Measurements from ENCODE around the gene MAB21L1.

The MAB21L1 gene

GRCh38 chr13:35460061-35460460 lies 16.4 kb downstream of the MAB21L1 start:
- Histone ChIP-seq H3K4me1 (ENCODE audit: control insufficient read depth, insufficient read depth, low read length) (no peaks in the 10 kb centered on the region), H3K4me3 (ENCODE audit: low read length) (no peak overlapping the region), H3K27ac (ENCODE audit: low read depth, low read length) (no peak overlapping the region), H3K9ac (ENCODE audit: low read length) (no peak overlapping the region), H3K27me3 (ENCODE audit: control insufficient read depth, insufficient read depth, low read length) (no peaks in the 10 kb centered on the region), H3K36me3 (ENCODE audit: control insufficient read depth, insufficient read depth, low read length) (no peaks in the 10 kb centered on the region)

DNA sequence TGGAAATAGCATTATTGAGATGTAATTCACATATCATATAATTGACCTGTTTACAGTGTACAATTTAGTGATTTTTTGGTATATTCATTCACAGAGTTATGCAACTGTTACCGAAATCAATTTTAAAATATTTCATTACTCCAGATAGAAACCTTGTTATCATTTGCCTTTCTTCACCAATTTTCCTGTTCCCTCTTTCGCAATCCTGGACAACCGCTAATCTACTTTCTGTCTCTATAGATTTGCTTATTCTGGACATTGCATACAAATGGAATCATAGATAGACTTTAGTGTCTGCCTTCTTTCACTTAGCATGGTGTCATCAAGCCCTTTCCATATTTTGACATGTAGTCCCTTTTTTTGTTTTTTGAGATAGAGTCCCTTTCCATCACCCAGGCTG lies 19.2 kb downstream of the MAB21L1 start:
- H3K27ac ChIP-seq (ENCODE audit: low read depth, low read length), result no peak overlapping the region
- H3K36me3 ChIP-seq (ENCODE audit: control insufficient read depth, insufficient read depth, low read length), result no peaks in the 10 kb centered on the region
- H3K4me3 ChIP-seq (ENCODE audit: low read length), result no peak overlapping the region
- H3K27me3 ChIP-seq (ENCODE audit: control insufficient read depth, insufficient read depth, low read length), result no peaks in the 10 kb centered on the region
- no peaks in the 10 kb centered on the region for H3K4me1 ChIP-seq (ENCODE audit: control insufficient read depth, insufficient read depth, low read length)
- no peak overlapping the region for H3K9ac ChIP-seq (ENCODE audit: low read length)

DNA sequence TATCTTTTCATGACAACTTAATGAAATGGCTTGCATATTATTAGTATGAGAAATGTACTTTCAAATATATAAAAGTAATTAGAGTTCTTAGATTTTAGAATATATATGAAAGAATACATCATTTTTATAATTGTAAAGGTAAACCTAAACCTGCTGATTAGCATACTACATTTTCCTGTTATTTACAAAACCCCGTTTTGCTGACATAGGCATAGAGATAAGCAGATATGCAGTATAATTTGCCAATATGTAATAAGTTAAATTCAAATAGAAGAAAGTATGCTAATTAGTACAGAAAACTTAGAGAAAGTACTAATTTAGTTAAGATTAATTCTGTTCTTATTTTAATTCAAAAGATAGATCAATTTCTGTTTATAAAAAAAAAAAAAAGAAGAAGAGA lies 21.5 kb downstream of the MAB21L1 start:
- H3K9ac ChIP-seq (ENCODE audit: low read length), result no peak overlapping the region
- no peaks in the 10 kb centered on the region for H3K4me1 ChIP-seq (ENCODE audit: control insufficient read depth, insufficient read depth, low read length)
- no peak overlapping the region for H3K27ac ChIP-seq (ENCODE audit: low read depth, low read length)
- H3K36me3 ChIP-seq (ENCODE audit: control insufficient read depth, insufficient read depth, low read length), result no peaks in the 10 kb centered on the region
- H3K27me3 ChIP-seq (ENCODE audit: control insufficient read depth, insufficient read depth, low read length), result no peaks in the 10 kb centered on the region
- no peak overlapping the region for H3K4me3 ChIP-seq (ENCODE audit: low read length)

DNA sequence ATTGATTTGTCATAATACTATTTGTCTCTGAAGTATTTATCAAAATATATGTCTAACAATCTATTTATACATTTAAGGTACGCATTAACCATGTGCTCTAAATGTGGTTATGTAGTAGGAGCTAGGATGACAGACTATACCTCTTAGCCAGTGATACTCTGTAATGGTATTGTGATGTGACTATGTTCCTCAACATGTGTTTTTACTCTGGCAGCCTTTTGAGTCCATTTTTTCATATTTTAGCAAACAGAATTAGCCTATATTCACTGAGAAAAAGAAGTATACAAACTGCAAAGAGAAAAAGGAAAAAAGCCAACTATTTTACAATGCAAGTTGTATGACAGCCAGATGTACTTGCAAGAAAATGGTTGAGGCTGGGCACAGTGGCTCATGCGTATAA lies 26.7 kb downstream of the MAB21L1 start:
- Histone ChIP-seq H3K27ac (ENCODE audit: low read depth, low read length) (no peak overlapping the region), H3K36me3 (ENCODE audit: control insufficient read depth, insufficient read depth, low read length) (no peaks in the 10 kb centered on the region), H3K4me3 (ENCODE audit: low read length) (no peak overlapping the region), H3K27me3 (ENCODE audit: control insufficient read depth, insufficient read depth, low read length) (no peaks in the 10 kb centered on the region), H3K4me1 (ENCODE audit: control insufficient read depth, insufficient read depth, low read length) (no peaks in the 10 kb centered on the region), H3K9ac (ENCODE audit: low read length) (no peak overlapping the region)

GRCh38 chr13:35448465-35448864 lies 28.0 kb downstream of the MAB21L1 start:
- no peak overlapping the region for H3K9ac ChIP-seq (ENCODE audit: low read length)
- H3K27me3 ChIP-seq (ENCODE audit: control insufficient read depth, insufficient read depth, low read length), result no peaks in the 10 kb centered on the region
- H3K4me3 ChIP-seq (ENCODE audit: low read length), result no peak overlapping the region
- no peaks in the 10 kb centered on the region for H3K4me1 ChIP-seq (ENCODE audit: control insufficient read depth, insufficient read depth, low read length)
- H3K36me3 ChIP-seq (ENCODE audit: control insufficient read depth, insufficient read depth, low read length), result no peaks in the 10 kb centered on the region
- no peak overlapping the region for H3K27ac ChIP-seq (ENCODE audit: low read depth, low read length)
